Esophagus muscularis mucosa (tissue), 4 donors: ENCODE results near the gene TMPRSS9.

ENCODE experiments used
- CTCF ChIP-seq, 3 experiments: fragments of 200-600 bp in 2 of 3; fragments of 450-650 bp in 1 of 3; sonication (generic) in 2 of 3; IDR thresholded peaks; one replicate each; pipeline ENCODE4 v1.5.1; 2017 to 2019; ENCODE audit warnings: antibody characterized with exemption in 3 of 3, mild to moderate bottlenecking in 2 of 3, moderate library complexity in 1 of 3
- EP300 ChIP-seq: sonication (generic); formaldehyde crosslinking; IDR thresholded peaks from one replicate; pipeline ENCODE4 v1.6.1; 2017; ENCODE audit warnings: antibody characterized with exemption
- POLR2A ChIP-seq: fragments of 450-650 bp; IDR thresholded peaks from one replicate; pipeline ENCODE4 v1.6.1; 2017; ENCODE audit warnings: antibody characterized with exemption, moderate library complexity, mild to moderate bottlenecking, low read depth
- POLR2AphosphoS5 ChIP-seq, 2 donors: sonication (generic); formaldehyde crosslinking; IDR thresholded peaks; one replicate each; pipeline ENCODE4 v1.6.1; 2017; ENCODE audit warnings: antibody characterized with exemption in 2 of 2

- no peak for TF ChIP-seq CTCF (IDR thresholded peaks at IDR 0.05)
- TF ChIP-seq POLR2A = no peak
- no peak for TF ChIP-seq POLR2AphosphoS5 (IDR thresholded peaks at IDR 0.05)
- no peak for TF ChIP-seq EP300
Measured at GRCh38 chr19:2433854-2434253, 73.8 kb downstream of the TMPRSS9 start.
